HG02885 (cell line): ENCODE results near the gene DIAPH2.
"Not testable (repeated sequence)": the region's sequence is repeated elsewhere in the genome, so short reads cannot be mapped to it uniquely, and the experiment has no call there.

Experiments used
- ATAC-seq: cut with Tn5 transposase; IDR thresholded peaks from one replicate; pipeline ENCODE4 v1.9.1; 2021; ENCODE audit warnings: mild to moderate bottlenecking; ENCODE audit not compliant: unreplicated experiment, poor library complexity

The DIAPH2 gene

DNA sequence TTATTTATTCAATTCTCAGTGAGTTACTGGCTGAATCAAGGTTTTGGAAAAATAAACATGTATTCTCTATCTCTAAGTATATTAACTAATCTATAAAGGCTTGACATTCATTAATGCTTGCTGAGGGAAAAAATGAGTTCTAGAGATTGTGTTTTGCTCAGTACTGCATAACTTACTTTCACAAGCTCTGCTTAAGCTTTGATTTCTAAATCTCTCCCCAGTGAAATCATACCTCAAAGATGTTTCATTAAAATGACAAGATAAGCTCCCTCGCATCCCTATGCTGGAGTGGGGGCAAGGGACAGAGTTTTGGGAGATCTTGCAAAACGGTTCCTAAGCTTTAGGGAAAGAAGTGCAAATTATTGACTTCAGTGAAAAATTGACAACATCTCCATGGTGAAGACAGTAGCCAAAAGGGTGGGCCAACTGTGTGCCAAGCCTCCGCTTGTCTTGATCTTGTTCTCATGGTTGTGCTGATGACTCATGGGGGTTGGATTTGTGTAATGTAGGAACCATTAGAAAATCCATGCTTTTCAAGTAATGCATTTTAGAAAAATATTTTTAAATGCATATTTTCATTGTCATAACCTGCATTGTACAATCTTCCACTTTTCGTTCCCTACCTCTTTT lies 720.5 kb downstream of the DIAPH2 start:
- no peak for ATAC-seq

DNA sequence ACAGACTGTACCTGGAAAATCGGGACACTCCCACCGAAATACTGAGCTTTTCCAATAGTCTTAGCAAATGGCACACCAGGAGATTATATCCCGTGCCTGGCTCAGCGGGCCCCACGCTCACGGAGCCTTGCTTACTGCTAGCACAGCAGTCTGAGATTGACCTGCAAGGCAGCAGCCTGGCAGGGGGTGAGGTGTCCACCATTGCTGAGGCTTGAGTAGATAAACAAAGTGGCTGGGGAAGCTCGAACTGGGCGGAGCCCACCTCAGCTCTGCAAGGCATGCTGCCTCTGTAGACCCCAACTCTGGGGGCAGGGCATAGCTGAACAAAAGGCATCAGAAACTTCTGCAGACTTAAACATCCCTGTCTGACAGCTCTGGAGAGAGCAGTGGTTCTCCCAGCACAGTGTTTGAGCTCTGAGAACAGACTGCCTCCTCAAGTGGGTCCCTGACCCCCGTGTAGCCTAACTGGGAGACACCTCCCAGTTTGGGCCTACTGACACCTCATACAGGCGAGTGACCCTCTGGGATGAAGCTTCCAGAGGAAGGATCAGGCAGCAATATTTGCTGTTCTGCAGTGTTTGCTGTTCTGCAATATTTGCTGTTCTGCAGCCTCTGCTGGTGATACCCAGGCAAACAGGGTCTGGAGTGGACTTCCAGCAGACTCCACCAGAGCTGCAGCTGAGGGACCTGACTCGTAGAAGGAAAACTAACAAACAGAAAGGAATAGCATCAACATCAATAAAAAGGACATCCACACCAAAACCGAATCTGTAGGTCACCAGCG lies 725.2 kb downstream of the DIAPH2 start:
- ATAC-seq = not testable (repeated sequence)

DNA sequence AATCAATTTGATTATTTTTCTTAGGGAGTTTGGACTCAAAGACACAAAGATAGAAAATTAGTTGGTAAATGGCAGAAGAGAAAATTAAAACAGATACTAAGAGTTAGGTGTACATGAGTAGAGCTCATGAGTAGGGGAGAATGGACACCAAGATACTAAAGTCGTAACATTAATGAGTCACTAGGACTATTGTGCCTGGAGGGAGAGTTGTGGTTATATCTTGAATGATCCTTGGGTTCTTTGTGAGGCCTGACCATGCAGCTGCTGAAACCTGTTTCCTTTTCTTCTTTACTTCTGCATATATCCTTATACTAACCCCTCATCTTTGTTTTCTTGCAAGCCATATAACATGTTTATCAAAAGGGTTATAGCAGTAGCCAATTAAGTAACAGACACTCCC lies 731.8 kb downstream of the DIAPH2 start:
- ATAC-seq = no peak

DNA sequence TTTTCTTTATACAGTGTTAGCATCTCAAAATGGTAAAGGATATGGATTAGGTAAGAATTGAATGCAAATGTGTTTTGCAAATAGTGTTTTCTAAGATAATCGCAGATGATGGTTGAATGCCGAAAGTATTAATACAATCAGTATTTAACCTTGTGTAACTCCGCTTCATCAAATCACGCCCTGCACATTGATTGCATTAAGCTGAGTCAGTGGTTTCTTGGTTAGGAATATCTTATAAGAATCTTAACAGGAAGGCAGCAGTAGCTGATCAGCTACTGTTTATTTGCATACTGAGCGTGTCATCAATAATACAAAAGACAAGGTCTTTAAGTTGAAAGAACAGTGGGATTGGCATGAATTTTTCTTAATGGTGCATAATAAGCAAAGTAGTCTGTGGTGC lies 744.5 kb downstream of the DIAPH2 start:
- ATAC-seq = no peak

GRCh38 chrX:97431281-97431680 lies 746.6 kb downstream of the DIAPH2 start:
- no peak for ATAC-seq

- ATAC-seq = no peak
These were observed 761.7 kb downstream of the DIAPH2 start for GRCh38 chrX:97446298-97446882.

- ATAC-seq = no peak
These were observed 762.7 kb downstream of the DIAPH2 start for GRCh38 chrX:97447306-97447705.

DNA sequence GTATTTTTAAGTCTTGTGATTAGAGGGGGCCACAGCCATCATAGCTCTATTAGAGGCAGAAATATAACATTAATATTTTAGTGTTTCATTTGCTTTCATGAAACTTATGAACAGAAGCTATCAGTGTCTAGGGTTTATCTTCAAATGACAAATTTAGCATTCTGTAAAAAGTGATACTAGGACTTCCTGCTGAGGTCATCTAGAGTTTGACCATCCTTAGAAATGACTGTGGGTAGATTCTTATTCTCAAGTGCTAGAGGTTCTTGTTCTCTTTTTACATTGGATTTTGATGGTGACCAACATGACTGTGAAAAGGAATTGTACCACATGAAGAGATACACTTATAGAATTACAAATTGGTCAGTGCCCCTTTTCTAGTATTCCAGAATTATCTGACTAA lies 767.6 kb downstream of the DIAPH2 start:
- ATAC-seq = peak; percentile 75

GRCh38 chrX:97461763-97462162 lies 777.1 kb downstream of the DIAPH2 start:
- ATAC-seq = no peak

DNA sequence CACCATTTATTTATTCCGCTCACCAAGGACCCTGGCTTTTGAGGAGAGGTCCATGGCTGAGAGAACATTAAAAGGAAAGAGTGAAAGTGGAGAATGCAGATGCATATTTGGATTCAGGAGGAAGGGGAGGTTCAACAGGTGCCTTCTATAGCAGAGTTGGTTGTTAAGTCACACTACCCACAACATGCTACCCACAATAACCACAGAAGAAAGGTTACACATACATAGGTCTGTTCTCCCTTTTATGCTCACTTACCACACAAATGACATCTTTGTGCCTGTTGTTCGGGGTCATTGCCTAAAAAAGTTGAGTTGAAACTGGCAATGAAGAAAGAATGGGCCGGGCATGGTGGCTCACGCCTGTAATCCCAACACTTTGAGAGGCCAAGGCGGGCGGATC lies 786.4 kb downstream of the DIAPH2 start:
- ATAC-seq = no peak

GRCh38 chrX:97474933-97475332 lies 790.3 kb downstream of the DIAPH2 start:
- ATAC-seq = no peak

DNA sequence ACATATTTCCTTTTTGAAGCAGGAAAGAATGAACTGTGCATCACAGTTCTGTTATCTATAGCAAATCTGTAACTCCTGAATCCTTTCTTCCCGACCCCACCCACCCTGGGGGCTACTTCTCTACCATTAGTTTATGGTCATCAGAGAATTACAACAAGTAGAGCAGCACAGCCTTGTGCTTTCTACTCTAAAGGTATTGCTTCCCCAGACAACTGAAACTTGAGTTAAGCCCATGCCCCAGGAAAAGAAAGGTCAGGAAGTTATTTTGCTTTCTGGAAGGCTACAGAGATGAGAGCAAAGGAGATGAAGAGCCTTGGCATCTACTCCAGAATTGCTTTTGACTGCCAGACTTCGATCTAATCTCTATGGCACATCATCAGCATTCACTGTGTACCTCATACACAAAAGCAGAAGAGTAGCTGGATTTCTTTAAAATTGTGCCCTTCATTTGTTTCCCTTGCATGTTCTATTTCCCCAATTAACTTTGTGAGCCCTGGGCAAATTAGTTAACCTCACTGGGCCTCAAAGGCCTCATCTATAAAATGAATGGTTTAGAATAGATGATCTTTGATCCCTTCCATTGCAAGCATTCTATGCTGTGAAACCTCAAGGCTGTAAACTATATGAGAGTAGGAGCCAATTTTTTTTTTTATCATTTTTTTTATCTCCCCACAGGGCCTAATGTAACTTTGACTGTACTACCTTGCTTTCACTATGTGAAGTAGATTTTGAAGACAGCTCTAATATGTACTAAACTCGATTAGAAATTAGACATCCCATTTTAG lies 794.7 kb downstream of the DIAPH2 start:
- no peak for ATAC-seq

DNA sequence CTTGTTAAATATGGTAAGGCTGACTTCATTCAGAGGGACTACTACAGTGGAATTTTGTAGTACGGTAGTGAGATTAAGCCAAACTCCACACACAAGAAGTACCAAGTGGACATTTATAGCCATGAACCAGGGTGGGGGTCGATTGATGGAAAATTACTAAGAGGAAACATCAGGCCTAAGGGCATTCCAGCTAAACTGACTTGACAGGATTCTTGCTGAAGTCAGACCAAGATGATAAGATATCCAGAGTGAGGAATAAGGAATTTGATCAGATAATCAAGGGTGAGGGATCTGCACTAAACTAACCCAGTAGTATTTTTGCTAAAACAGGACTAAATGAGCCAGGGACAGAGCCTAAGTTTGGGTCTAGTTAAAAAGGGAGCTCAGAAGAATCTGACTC lies 796.6 kb downstream of the DIAPH2 start:
- ATAC-seq = no peak

DNA sequence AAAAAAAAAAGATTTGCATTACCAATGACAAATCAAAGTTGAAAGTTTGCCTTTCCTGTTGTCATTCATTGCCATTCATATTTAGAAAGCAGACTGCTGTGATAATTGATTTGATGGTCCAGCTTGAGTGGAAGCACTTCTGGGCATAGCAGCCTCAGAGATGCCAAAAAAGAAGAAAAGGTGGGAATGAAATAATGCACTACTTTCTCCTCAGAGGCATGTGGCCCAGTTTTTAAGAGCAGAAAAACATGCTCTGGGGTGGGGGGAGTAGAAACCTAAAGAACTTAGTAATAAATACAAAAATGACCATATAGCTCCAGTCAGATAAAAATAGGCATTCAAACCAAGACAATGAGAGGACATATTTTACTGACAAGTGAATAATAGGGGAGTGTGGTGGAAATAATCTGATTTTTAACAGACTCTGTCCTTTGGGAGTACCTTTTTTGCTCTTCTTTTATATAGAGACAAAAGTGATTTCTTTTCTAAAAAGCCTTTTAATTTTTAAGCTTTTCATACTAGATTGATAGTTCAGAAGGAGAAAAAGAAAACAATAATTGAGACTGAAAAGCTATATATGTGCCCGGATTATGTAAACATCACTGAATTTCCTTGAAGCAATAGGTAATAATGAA lies 798.1 kb downstream of the DIAPH2 start:
- ATAC-seq = no peak

DNA sequence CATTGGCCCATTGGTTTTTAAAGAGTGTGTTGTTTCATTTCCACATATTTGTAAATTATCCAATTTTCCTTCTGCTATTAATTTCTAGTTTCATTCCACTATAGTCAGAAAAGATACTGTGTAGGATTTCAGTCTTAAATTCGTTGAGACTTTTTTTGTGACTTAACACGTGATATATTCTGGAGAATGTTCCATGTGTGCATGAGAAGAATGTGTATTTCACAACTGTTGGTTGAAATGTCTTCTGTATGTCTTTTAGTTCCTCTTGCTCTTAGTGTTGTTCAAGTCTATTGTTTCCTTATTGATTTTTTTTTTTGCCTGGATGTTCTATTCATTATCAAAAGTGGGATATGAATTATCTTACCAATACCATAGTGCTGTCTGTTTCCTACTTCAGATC lies 806.0 kb downstream of the DIAPH2 start:
- no peak for ATAC-seq

DNA sequence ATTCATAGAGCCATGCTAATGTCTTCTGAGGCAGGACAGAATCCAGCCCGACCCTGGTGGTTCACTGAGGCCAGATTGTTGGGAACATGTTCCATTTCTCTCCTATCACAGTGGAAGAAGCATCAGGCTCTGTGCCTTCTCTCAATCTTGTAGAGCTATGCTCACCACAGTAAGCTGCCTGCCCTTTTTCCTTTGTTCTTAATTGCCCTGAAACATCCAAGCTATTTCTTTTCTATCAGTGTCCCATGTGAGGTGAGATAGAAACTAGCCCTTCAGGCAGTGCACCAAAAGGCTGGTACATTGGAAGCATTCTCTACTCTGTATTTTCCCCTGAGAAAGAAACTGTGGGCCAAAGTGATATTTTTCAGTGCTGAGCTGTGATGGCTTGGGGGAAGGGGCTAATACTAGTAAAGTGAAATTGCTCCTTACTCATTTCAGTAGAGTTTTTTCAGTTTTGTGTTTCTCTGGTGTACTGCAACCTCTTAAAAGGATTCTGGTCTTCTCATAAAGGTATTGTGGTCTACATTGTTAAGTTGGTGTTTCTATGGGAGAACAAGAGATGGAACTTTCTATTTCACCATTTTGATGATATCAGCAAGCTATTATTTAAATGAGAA lies 810.2 kb downstream of the DIAPH2 start:
- ATAC-seq = peak; percentile 94

GRCh38 chrX:97498093-97498492 lies 813.5 kb downstream of the DIAPH2 start:
- peak; percentile 56 for ATAC-seq

DNA sequence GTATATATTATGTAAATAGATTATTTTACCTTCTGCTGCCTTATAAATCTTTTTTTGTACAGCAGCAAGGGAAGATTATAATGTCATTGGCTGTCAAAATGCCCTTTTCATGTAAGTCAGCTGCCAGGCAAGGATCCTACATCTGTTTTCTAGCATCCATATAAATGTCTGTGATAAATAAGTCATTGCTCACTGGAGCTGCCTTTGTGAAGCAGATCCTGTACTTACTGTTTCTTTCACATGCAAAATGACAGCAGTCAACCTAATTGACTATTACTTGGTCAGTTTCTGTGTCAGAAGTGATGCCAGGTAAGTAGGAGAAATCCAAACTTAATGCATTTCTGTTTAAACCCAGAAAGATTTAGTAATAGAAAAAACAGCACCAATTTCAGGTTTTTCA lies 819.8 kb downstream of the DIAPH2 start:
- ATAC-seq = no peak

DNA sequence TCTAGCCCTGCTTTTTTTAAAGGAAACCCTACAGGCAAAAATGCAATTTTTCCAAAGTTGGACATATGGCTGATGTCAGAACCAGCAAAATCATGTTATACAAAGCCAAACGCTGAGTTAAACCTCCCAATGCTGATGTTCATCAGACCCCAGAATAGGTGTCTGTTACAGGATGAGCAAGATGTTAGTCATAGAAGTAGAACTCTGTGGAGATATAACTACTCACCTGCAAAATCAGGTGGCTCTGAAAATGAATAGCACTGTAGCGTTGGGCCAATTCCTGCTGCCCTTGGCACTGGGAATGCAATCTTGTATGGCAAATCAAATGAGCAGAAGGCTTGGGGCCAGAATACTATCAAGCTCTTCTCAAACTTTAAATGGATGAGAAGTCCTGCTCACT lies 833.1 kb downstream of the DIAPH2 start:
- ATAC-seq = no peak

DNA sequence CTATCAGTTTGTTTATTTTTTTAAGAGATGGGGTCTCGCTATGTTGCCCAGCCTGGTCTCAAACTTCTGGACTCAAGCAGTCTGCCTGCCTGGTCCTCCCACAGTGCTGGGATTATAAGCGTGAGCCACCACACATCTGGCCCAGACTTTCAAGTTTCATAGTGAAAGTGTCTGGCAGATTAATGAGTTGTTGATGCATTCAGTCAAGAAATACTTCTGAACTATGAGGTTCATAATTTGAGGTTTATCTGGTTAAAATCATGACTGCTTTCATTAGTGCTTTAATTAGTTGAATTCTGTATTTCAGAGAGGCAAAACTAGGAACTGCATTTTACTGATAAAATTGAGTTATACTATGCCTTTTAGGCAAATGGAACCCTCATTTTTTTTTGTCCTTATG lies 837.7 kb downstream of the DIAPH2 start:
- no peak for ATAC-seq
